Measurements from ENCODE around the gene MCHR1. TPM values are rescaled to one million over a fixed set of nuclear protein-coding genes. Genes with fewer than 3 reads are reported as not detected.

Gene MCHR1
- total RNA-seq, 1 experiment from 2014 or later, result 0.24 TPM

DNA sequence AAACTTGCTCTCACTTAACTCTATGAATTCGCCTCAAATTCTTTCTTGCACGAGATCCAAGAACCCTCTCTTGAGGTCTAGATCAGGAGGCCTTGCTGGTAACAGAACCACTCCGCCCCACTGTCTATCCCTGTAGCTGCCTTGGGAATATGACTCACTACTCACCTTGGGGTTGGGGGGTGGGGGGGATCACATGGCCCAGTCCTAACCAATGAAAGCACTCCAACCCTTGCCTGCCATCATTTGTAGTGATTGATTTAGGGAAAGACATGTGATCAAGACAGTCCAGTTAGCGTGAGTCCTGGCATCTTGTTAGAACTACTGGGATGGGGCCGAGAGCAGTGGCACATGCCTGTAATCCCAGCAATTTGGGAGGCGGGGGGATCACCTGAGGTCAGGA is 38.0 kb upstream of the MCHR1 start:
- Histone ChIP-seq H3K36me3 (ENCODE audit: low read depth) (no peaks in the 10 kb centered on the region), H3K4me1 (replicated peaks; ENCODE audit: insufficient read depth) (peaks cover 17% of the 10 kb centered on the region), H3K4me3 (no peak overlapping the region), H4K20me1 (ENCODE audit: insufficient read depth) (no peaks in the 10 kb centered on the region), H3K9me2 (ENCODE audit: insufficient read depth) (no peaks in the 10 kb centered on the region), H3K27ac (no peak overlapping the region), H3K27me3 (ENCODE audit: insufficient read depth, low read depth) (no peaks in the 10 kb centered on the region), H2AFZ (no peak overlapping the region), H3K4me2 (no peak overlapping the region), H3K79me2 (ENCODE audit: low read depth) (peaks cover under 1% of the 10 kb centered on the region), H3F3A (ENCODE audit: insufficient read depth, low read depth) (no peaks in the 10 kb centered on the region), H3K9me3 (ENCODE audit: insufficient read depth, low read depth) (no peaks in the 10 kb centered on the region)
- POLR2A ChIA-PET (ENCODE audit: unreplicated experiment), result no interaction called here
- BruUV-seq (replicated peaks), result no TSS peak
- CTCF ChIA-PET, result interaction anchor here (0.5 kb wide), 1 partner anchor 17 kb away, joined by 5 read pairs; no protein-coding TSS in a partner anchor
- no peak for DNase-seq
- intact Hi-C loops (cut with micrococcal nuclease; ENCODE audit: unreplicated experiment), result no loop called here
- TF ChIP-seq, protein P1, sequence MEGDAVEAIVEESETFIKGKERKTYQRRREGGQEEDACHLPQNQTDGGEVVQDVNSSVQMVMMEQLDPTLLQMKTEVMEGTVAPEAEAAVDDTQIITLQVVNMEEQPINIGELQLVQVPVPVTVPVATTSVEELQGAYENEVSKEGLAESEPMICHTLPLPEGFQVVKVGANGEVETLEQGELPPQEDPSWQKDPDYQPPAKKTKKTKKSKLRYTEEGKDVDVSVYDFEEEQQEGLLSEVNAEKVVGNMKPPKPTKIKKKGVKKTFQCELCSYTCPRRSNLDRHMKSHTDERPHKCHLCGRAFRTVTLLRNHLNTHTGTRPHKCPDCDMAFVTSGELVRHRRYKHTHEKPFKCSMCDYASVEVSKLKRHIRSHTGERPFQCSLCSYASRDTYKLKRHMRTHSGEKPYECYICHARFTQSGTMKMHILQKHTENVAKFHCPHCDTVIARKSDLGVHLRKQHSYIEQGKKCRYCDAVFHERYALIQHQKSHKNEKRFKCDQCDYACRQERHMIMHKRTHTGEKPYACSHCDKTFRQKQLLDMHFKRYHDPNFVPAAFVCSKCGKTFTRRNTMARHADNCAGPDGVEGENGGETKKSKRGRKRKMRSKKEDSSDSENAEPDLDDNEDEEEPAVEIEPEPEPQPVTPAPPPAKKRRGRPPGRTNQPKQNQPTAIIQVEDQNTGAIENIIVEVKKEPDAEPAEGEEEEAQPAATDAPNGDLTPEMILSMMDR (conservative IDR thresholded peaks at IDR 0.05), result no peak
- no peak for TF ChIP-seq EZH2 (IDR thresholded peaks at IDR 0.05; ENCODE audit: low read depth)

- H3K4me1 ChIP-seq (replicated peaks; ENCODE audit: insufficient read depth), result peaks cover 20% of the 10 kb centered on the region
- POLR2A ChIA-PET (ENCODE audit: unreplicated experiment), result interaction anchor here (0.6 kb wide), 1 partner anchor 153 kb away, joined by 3 read pairs; no protein-coding TSS in a partner anchor
- H3K27ac ChIP-seq, result no peak overlapping the region
- no peak overlapping the region for H3K4me2 ChIP-seq
- BruUV-seq (replicated peaks), result no TSS peak
- no peak for DNase-seq
- intact Hi-C loops (cut with micrococcal nuclease; ENCODE audit: unreplicated experiment), result no loop called here
- H4K20me1 ChIP-seq (ENCODE audit: insufficient read depth), result no peaks in the 10 kb centered on the region
- H3F3A ChIP-seq (ENCODE audit: insufficient read depth, low read depth), result no peaks in the 10 kb centered on the region
- CTCF ChIA-PET, result no interaction called here
- H3K9me2 ChIP-seq (ENCODE audit: insufficient read depth), result no peaks in the 10 kb centered on the region
- no peak overlapping the region for H2AFZ ChIP-seq
- no peak for TF ChIP-seq EZH2 (IDR thresholded peaks at IDR 0.05; ENCODE audit: low read depth)
- TF ChIP-seq, protein P1 (conservative IDR thresholded peaks at IDR 0.05), result no peak
- no peaks in the 10 kb centered on the region for H3K9me3 ChIP-seq (ENCODE audit: insufficient read depth, low read depth)
- H3K36me3 ChIP-seq (ENCODE audit: low read depth), result no peaks in the 10 kb centered on the region
- H3K27me3 ChIP-seq (ENCODE audit: insufficient read depth, low read depth), result no peaks in the 10 kb centered on the region
- H3K4me3 ChIP-seq, result no peak overlapping the region
- H3K79me2 ChIP-seq (ENCODE audit: low read depth), result no peaks in the 10 kb centered on the region
Observed at GRCh38 chr22:40642316-40642715, 37.0 kb upstream of the MCHR1 start.

GRCh38 chr22:40645579-40646197 is 33.6 kb upstream of the MCHR1 start:
- Histone ChIP-seq H3K79me2 (ENCODE audit: low read depth) (no peaks in the 10 kb centered on the region), H3K9me3 (ENCODE audit: insufficient read depth, low read depth) (no peaks in the 10 kb centered on the region), H3K36me3 (ENCODE audit: low read depth) (no peaks in the 10 kb centered on the region), H3F3A (ENCODE audit: insufficient read depth, low read depth) (peaks cover 12% of the 10 kb centered on the region; the same call in 1 of the 2 replicates), H3K9me2 (ENCODE audit: insufficient read depth) (no peaks in the 10 kb centered on the region), H3K4me3 (no peak overlapping the region), H2AFZ (no peak overlapping the region), H4K20me1 (ENCODE audit: insufficient read depth) (no peaks in the 10 kb centered on the region), H3K27me3 (ENCODE audit: insufficient read depth, low read depth) (no peaks in the 10 kb centered on the region), H3K4me1 (replicated peaks; ENCODE audit: insufficient read depth) (peaks cover 13% of the 10 kb centered on the region), H3K27ac (no peak overlapping the region), H3K4me2 (peak overlapping the region; percentile 68; the same call in 1 of the 2 replicates)
- intact Hi-C loops (cut with micrococcal nuclease; ENCODE audit: unreplicated experiment), result loop anchor here (1.0 to 2.0 kb wide), 4 partner anchors 121 to 253 kb away; no protein-coding TSS in a partner anchor
- no TSS peak for BruUV-seq (replicated peaks)
- ChIA-PET POLR2A (ENCODE audit: unreplicated experiment) (interaction anchor here (1.0 kb wide), 1 partner anchor 209 kb away, joined by 10 read pairs; no protein-coding TSS in a partner anchor), CTCF (interaction anchor here (1.0 to 1.1 kb wide), 2 partner anchors 121 to 209 kb away, joined by 5 read pairs; no protein-coding TSS in a partner anchor)
- TF ChIP-seq, protein P1 (conservative IDR thresholded peaks at IDR 0.05), result no peak
- no peak for TF ChIP-seq EZH2 (IDR thresholded peaks at IDR 0.05; ENCODE audit: low read depth)
- DNase-seq, result no peak

Data from PC-9 (cell line).